WERI-Rb-1 (cell line): ENCODE measurements around the gene ACACA.

ENCODE experiments used
- DNase-seq: peaks from one replicate; pipeline ENCODE4 v3.0.0-alpha.2; 2020
- H3K27ac ChIP-seq: fragments of 250-450 bp; sonication (Bioruptor Pico); 2 replicates; pipeline ENCODE4 v1.5.1; 2020; ENCODE audit warnings: mild to moderate bottlenecking, moderate library complexity
- H3K27me3 ChIP-seq: fragments of 250-450 bp; sonication (Bioruptor Pico); 2 replicates; pipeline ENCODE4 v1.5.1; 2021; ENCODE audit warnings: mild to moderate bottlenecking, low read depth, moderate library complexity; ENCODE audit not compliant: insufficient read depth, severe bottlenecking
- H3K36me3 ChIP-seq: fragments of 250-450 bp; sonication (Bioruptor Pico); 2 replicates; pipeline ENCODE4 v1.5.1; 2020; ENCODE audit warnings: mild to moderate bottlenecking, moderate library complexity
- H3K4me3 ChIP-seq: 2 replicates; pipeline ENCODE4 v1.5.1; 2011; ENCODE audit warnings: low read depth, mild to moderate bottlenecking, control low read depth, low read length
- H3K9me3 ChIP-seq: fragments of 250-450 bp; sonication (Bioruptor Pico); 2 replicates; pipeline ENCODE4 v1.5.1; 2021; ENCODE audit warnings: mild to moderate bottlenecking, moderate library complexity; ENCODE audit not compliant: severe bottlenecking
- CTCF ChIP-seq: IDR thresholded peaks from 2 replicates; pipeline ENCODE4 v1.5.1; 2011; ENCODE audit warnings: low read depth, mild to moderate bottlenecking, control low read depth, inconsistent platforms, low read length

The ACACA gene

GRCh38 chr17:37124821-37125173 is 281.8 kb downstream of the ACACA start:
- no peak for TF ChIP-seq CTCF

GRCh38 chr17:37123941-37124820 is 282.5 kb downstream of the ACACA start:
- Histone ChIP-seq H3K27me3 (no peaks in the 10 kb centered on the region), H3K36me3 (peaks cover 70% of the 10 kb centered on the region), H3K9me3 (no peaks in the 10 kb centered on the region), H3K27ac (no peak overlapping the region), H3K4me3 (no peak overlapping the region)
- no peak for DNase-seq
- TF ChIP-seq CTCF = no peak

More at GRCh38 chr17:37124821-37125173, 281.8 kb downstream of the ACACA start:
- Histone ChIP-seq H3K27ac (no peak overlapping the region), H3K9me3 (no peaks in the 10 kb centered on the region), H3K36me3 (peaks cover 76% of the 10 kb centered on the region), H3K4me3 (no peak overlapping the region), H3K27me3 (no peaks in the 10 kb centered on the region)
- DNase-seq = no peak

GRCh38 chr17:37123386-37123785 is 283.2 kb downstream of the ACACA start:
- H3K36me3 ChIP-seq = peaks cover 69% of the 10 kb centered on the region

GRCh38 chr17:37121616-37122015 is 285.0 kb downstream of the ACACA start:
- Histone ChIP-seq H3K4me3 (no peak overlapping the region), H3K27ac (no peak overlapping the region), H3K36me3 (peaks cover 72% of the 10 kb centered on the region), H3K9me3 (no peaks in the 10 kb centered on the region), H3K27me3 (no peaks in the 10 kb centered on the region)
- no peak for DNase-seq
- TF ChIP-seq CTCF = no peak

More at GRCh38 chr17:37123386-37123785, 283.2 kb downstream of the ACACA start:
- Histone ChIP-seq H3K9me3 (no peaks in the 10 kb centered on the region), H3K27ac (no peak overlapping the region), H3K4me3 (no peak overlapping the region), H3K27me3 (no peaks in the 10 kb centered on the region)
- no peak for DNase-seq
- no peak for TF ChIP-seq CTCF

GRCh38 chr17:37118366-37119137 is 288.1 kb downstream of the ACACA start:
- no peak for DNase-seq
- H3K9me3 ChIP-seq = no peaks in the 10 kb centered on the region
- no peak overlapping the region for H3K27ac ChIP-seq
- no peak overlapping the region for H3K4me3 ChIP-seq
- TF ChIP-seq CTCF = no peak
- H3K36me3 ChIP-seq = peaks cover 56% of the 10 kb centered on the region
- H3K27me3 ChIP-seq = no peaks in the 10 kb centered on the region
